Measurements from ENCODE around the gene PPFIBP2.

DNA sequence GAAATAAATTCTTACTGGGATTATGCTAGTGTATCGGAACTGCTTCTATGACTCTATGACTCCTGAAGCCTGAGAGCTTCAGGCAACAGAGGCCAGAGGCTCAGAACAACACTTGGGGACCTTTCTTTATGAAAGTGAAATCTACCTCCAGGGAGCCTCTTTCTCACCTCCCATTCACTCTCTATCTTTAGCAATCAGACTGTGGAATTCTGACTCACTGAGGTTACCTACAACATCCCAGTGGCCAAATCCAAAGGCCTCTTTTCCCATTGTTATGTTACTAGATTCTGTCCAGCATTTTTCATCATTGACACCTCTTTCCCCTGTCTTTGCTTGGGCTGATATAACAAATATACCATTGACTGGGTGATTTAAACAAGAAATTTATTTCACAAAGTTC is 173.6 kb downstream of the PPFIBP2 start:
- TF ChIP-seq, protein P1, sequence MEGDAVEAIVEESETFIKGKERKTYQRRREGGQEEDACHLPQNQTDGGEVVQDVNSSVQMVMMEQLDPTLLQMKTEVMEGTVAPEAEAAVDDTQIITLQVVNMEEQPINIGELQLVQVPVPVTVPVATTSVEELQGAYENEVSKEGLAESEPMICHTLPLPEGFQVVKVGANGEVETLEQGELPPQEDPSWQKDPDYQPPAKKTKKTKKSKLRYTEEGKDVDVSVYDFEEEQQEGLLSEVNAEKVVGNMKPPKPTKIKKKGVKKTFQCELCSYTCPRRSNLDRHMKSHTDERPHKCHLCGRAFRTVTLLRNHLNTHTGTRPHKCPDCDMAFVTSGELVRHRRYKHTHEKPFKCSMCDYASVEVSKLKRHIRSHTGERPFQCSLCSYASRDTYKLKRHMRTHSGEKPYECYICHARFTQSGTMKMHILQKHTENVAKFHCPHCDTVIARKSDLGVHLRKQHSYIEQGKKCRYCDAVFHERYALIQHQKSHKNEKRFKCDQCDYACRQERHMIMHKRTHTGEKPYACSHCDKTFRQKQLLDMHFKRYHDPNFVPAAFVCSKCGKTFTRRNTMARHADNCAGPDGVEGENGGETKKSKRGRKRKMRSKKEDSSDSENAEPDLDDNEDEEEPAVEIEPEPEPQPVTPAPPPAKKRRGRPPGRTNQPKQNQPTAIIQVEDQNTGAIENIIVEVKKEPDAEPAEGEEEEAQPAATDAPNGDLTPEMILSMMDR (IDR thresholded peaks at IDR 0.05): no peak
- no peak for TF ChIP-seq POLR2A (IDR thresholded peaks at IDR 0.05)
